Measurements from ENCODE around the gene GPD1.
A peak's percentile ranks its signal among the peaks of the same experiment; 100 is the strongest.

Gene GPD1

GRCh38 chr12:50160643-50161042 is 56.8 kb downstream of the GPD1 start:
- Histone ChIP-seq H4K20me1 (ENCODE audit: insufficient read depth, low read length, poor library complexity, severe bottlenecking) (peaks cover 21% of the 10 kb centered on the region), H3K9me3 (ENCODE audit: insufficient read depth, low read depth, low read length) (no peaks in the 10 kb centered on the region), H2AFZ (ENCODE audit: low read length) (no peak overlapping the region), H3K36me3 (ENCODE audit: insufficient read depth, low read length) (no peaks in the 10 kb centered on the region), H3F3A (ENCODE audit: low read depth) (no peaks in the 10 kb centered on the region), H3K9me2 (replicated peaks; ENCODE audit: low read depth, low read length) (no peaks in the 10 kb centered on the region), H3K79me2 (ENCODE audit: insufficient read depth, low read length) (peaks cover 81% of the 10 kb centered on the region), H3K4me2 (ENCODE audit: low read depth, low read length, poor library complexity, severe bottlenecking) (peak overlapping the region; percentile 10), H3K27me3 (ENCODE audit: insufficient read depth, low read length, poor library complexity, severe bottlenecking) (no peaks in the 10 kb centered on the region), H3K4me1 (ENCODE audit: insufficient read depth, low read length, poor library complexity, severe bottlenecking) (peaks cover 36% of the 10 kb centered on the region), H3K4me3 (ENCODE audit: low read length, poor library complexity, severe bottlenecking) (no peak overlapping the region), H3K9ac (ENCODE audit: low read depth, low read length, poor library complexity, severe bottlenecking) (peak overlapping the region; percentile 38)
- TF ChIP-seq EZH2phosphoT487 (IDR thresholded peaks at IDR 0.05; ENCODE audit: borderline replicate concordance), result no peak
- TF ChIP-seq, protein P1, sequence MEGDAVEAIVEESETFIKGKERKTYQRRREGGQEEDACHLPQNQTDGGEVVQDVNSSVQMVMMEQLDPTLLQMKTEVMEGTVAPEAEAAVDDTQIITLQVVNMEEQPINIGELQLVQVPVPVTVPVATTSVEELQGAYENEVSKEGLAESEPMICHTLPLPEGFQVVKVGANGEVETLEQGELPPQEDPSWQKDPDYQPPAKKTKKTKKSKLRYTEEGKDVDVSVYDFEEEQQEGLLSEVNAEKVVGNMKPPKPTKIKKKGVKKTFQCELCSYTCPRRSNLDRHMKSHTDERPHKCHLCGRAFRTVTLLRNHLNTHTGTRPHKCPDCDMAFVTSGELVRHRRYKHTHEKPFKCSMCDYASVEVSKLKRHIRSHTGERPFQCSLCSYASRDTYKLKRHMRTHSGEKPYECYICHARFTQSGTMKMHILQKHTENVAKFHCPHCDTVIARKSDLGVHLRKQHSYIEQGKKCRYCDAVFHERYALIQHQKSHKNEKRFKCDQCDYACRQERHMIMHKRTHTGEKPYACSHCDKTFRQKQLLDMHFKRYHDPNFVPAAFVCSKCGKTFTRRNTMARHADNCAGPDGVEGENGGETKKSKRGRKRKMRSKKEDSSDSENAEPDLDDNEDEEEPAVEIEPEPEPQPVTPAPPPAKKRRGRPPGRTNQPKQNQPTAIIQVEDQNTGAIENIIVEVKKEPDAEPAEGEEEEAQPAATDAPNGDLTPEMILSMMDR (conservative IDR thresholded peaks at IDR 0.05; ENCODE audit: low read length), result no peak

Data from Loucy (cell line).